GM12878 (cell line): ENCODE data around the gene ATOSB. TPM values are rescaled to one million over a fixed set of nuclear protein-coding genes. Genes with fewer than 3 reads are reported as not detected.

Experiments used
- ATAC-seq: fragments of 200-7000 bp; cut with Tn5 transposase; 3 replicates; pipeline ENCODE4 v1.9.1; 2020; ENCODE audit warnings: mild to moderate bottlenecking, moderate library complexity
- BruUV-seq: library from RNA; stranded (reverse); fragments of 400-500 nt; replicated peaks from 2 replicates; lab custom pipeline; 2021; lab: Mats Ljungman, UMichigan
- CTCF ChIA-PET: fragments of 300-600 bp; sonication (Branson Sonifier 250); formaldehyde crosslinking; extraction: SDS; loops from one replicate; lab custom pipeline; 2021; ENCODE audit warnings: inconsistent platforms; lab: Yijun Ruan, JAX
- POLR2A ChIA-PET: fragments of 350-600 bp; formaldehyde crosslinking; extraction: SDS; loops from one replicate; lab custom pipeline; 2021; ENCODE audit warnings: inconsistent platforms; lab: Charles Lee
- RAD21 ChIA-PET: fragments of 300-600 bp; sonication (Branson Sonifier 250); formaldehyde crosslinking; loops from one replicate; lab custom pipeline; 2023; ENCODE audit warnings: antibody characterized with exemption; ENCODE audit not compliant: unreplicated experiment; lab: Charles Lee
- SMC1A ChIA-PET: fragments of 300-600 bp; sonication (Branson Sonifier 250); formaldehyde crosslinking; loops from one replicate; lab custom pipeline; 2023; ENCODE audit not compliant: unreplicated experiment, uncharacterized antibody; lab: Charles Lee
- DNase-seq: peaks from one replicate; pipeline ENCODE4 v3.0.0-alpha.2; 2011; ENCODE audit warnings: low read depth, low spot score
- FAIRE-seq: peaks from 3 replicates; lab custom pipeline; 2011; peaks lifted over from hg19 to GRCh38; lab: Jason Lieb, UNC
- H2AFZ ChIP-seq: 2 replicates; pipeline ENCODE4 v1.6.0; 2011; ENCODE audit warnings: low read depth, low read length, control low read depth; ENCODE audit not compliant: control insufficient read depth
- H3K27ac ChIP-seq: 2 replicates; pipeline ENCODE4 v1.5.1; 2011; ENCODE audit warnings: control low read depth; ENCODE audit not compliant: control insufficient read depth, insufficient read depth
- H3K27me3 ChIP-seq, 2 experiments: replicated peaks in 1 of 2; 2 replicates each; pipeline versions ENCODE4 v1.6.0 to v1.6.1; 2011; ENCODE audit warnings: low read length in 1 of 2; ENCODE audit not compliant: control insufficient read depth in 2 of 2, insufficient read depth in 2 of 2
- H3K36me3 ChIP-seq, 2 experiments: 2 replicates each; pipeline ENCODE4 v1.5.1; 2011; ENCODE audit warnings: low read length in 1 of 2; ENCODE audit not compliant: control insufficient read depth in 2 of 2, insufficient read depth in 2 of 2
- H3K4me1 ChIP-seq: 2 replicates; pipeline ENCODE4 v1.6.1; 2011; ENCODE audit warnings: mild to moderate bottlenecking, low read length, moderate library complexity, mixed read lengths; ENCODE audit not compliant: control insufficient read depth, insufficient read depth
- H3K4me2 ChIP-seq: 2 replicates; pipeline ENCODE4 v1.6.0; 2011; ENCODE audit warnings: control low read depth; ENCODE audit not compliant: control insufficient read depth, insufficient read depth
- H3K4me3 ChIP-seq: fragments of 200-600 bp; sonication (generic); 2 replicates; pipeline ENCODE4 v1.5.1; 2016
- H3K79me2 ChIP-seq: 2 replicates; pipeline ENCODE4 v1.6.0; 2011; ENCODE audit warnings: low read length; ENCODE audit not compliant: control insufficient read depth, insufficient read depth
- H3K9ac ChIP-seq: 2 replicates; pipeline ENCODE4 v1.8.0; 2011; ENCODE audit warnings: low read length, control low read depth, mixed read lengths; ENCODE audit not compliant: control insufficient read depth, insufficient read depth
- H3K9me3 ChIP-seq: replicated peaks from 3 replicates; pipeline ENCODE4 v1.5.1; 2011; ENCODE audit warnings: mild to moderate bottlenecking, low read length; ENCODE audit not compliant: control insufficient read depth, insufficient read depth
- H4K20me1 ChIP-seq: 2 replicates; pipeline ENCODE4 v1.6.0; 2011; ENCODE audit not compliant: control insufficient read depth, insufficient read depth
- CHD2 ChIP-seq: IDR thresholded peaks from 2 replicates; pipeline ENCODE4 v1.6.1; 2011; ENCODE audit warnings: low read depth, low read length, improper control_type of control experiment, borderline replicate concordance
- IKZF1 ChIP-seq: fragments of 450-650 bp; conservative IDR thresholded peaks from 2 replicates; pipeline ENCODE4 v1.6.1; 2017; ENCODE audit warnings: antibody characterized with exemption, mild to moderate bottlenecking
- IKZF2 ChIP-seq, 2 experiments: fragments of 450-650 bp; IDR thresholded peaks; 2 replicates each; pipeline ENCODE4 v1.6.1; 2017; ENCODE audit warnings: mild to moderate bottlenecking in 2 of 2, moderate library complexity in 2 of 2
- MEF2B ChIP-seq: fragments of 450-650 bp; IDR thresholded peaks from 2 replicates; pipeline ENCODE4 v1.6.1; 2018; ENCODE audit warnings: mild to moderate bottlenecking, moderate library complexity; ENCODE audit not compliant: partially characterized antibody, poor library complexity, severe bottlenecking
- SP1 ChIP-seq: IDR thresholded peaks from one replicate; pipeline ENCODE4 v1.6.1; 2011; ENCODE audit warnings: low read depth, low read length
- SPI1 ChIP-seq: IDR thresholded peaks from 2 replicates; pipeline ENCODE4 v1.6.1; 2011; ENCODE audit warnings: low read depth, mild to moderate bottlenecking, low read length, moderate library complexity, borderline replicate concordance; ENCODE audit not compliant: insufficient read depth
- SREBF1 ChIP-seq: IDR thresholded peaks from 2 replicates; pipeline ENCODE4 v1.6.1; 2012; ENCODE audit warnings: mild to moderate bottlenecking, low read length
- SRF ChIP-seq, 2 experiments: IDR thresholded peaks; 2 replicates each; pipeline ENCODE4 v1.6.1; 2011; ENCODE audit warnings: low read depth in 2 of 2, low read length in 2 of 2, mild to moderate bottlenecking in 1 of 2, moderate library complexity in 1 of 2
- STAT1 ChIP-seq: fragments of 450-650 bp; conservative IDR thresholded peaks from 2 replicates; pipeline ENCODE4 v1.6.1; 2014; ENCODE audit warnings: antibody characterized with exemption, mild to moderate bottlenecking
- ZNF622 ChIP-seq: fragments of 450-650 bp; IDR thresholded peaks from 2 replicates; pipeline ENCODE4 v1.6.1; 2017; ENCODE audit warnings: mild to moderate bottlenecking, inconsistent platforms
- whole genome bisulfite sequencing: methylation state at CpG from one replicate; pipeline ENCODE4 v1.1.6; 2016; ENCODE audit warnings: low lambda C conversion rate; ENCODE audit not compliant: insufficient replicate concordance, insufficient coverage; ENCODE audit errors: missing lambda C conversion rate; 5-methylcytosine and 5-hydroxymethylcytosine counted together
- in situ Hi-C: fragments of 300-500 bp; cut with MboI; formaldehyde crosslinking; loops from 9 replicates; pipeline ENCODE4 v1.14.3; 2018; ENCODE audit warnings: mixed read lengths
- intact Hi-C: fragments of 100-400 bp; cut with micrococcal nuclease; formaldehyde crosslinking; loops from one replicate; pipeline ENCODE4 v1.14.2; 2022; ENCODE audit not compliant: unreplicated experiment
- polyA plus RNA-seq, 11 experiments: library from polyadenylated mRNA; depleted of rRNA in 4 of 11; unstranded in 6 of 11; stranded (reverse) in 5 of 11; fragments of >200 nt; fragmentation: Nextera tagmentation in 4 of 11; fragmentation: Illumina TruSeq in 1 of 11; extraction: Ambion mirVana in 4 of 11; extraction: Trizol in 1 of 11; gene quantifications; 1 replicate in 1 of 11; 2 replicates in 10 of 11; pipeline versions ENCODE4 v1.2.1 to v1.2.3, GENCODE V29; 2011 to 2016; ENCODE audit warnings: inconsistent platforms in 2 of 11, missing spikeins in 2 of 11, low read depth in 1 of 11
- total RNA-seq, 4 experiments: library from RNA; depleted of rRNA in 3 of 4; stranded (reverse); fragments of >200 nt in 3 of 4; fragmentation: Illumina TruSeq in 1 of 4; extraction: Trizol in 1 of 4; gene quantifications; 2 replicates each; pipeline versions ENCODE4 v1.2.1 to v1.2.3, GENCODE V29; 2013 to 2021
- TF ChIP-seq, protein P1 (sequence below): fragments of 450-650 bp; IDR thresholded peaks from 2 replicates; pipeline ENCODE4 v1.6.1; 2016; ENCODE audit warnings: mild to moderate bottlenecking, moderate library complexity, borderline replicate concordance

The ATOSB gene
- total and polyA plus RNA-seq, 10 of the 15 experiments (the other 5 are each of a cell fraction or from before 2014, with no cell fraction given): 0.60 to 5.4 (median 2.5) TPM

DNA sequence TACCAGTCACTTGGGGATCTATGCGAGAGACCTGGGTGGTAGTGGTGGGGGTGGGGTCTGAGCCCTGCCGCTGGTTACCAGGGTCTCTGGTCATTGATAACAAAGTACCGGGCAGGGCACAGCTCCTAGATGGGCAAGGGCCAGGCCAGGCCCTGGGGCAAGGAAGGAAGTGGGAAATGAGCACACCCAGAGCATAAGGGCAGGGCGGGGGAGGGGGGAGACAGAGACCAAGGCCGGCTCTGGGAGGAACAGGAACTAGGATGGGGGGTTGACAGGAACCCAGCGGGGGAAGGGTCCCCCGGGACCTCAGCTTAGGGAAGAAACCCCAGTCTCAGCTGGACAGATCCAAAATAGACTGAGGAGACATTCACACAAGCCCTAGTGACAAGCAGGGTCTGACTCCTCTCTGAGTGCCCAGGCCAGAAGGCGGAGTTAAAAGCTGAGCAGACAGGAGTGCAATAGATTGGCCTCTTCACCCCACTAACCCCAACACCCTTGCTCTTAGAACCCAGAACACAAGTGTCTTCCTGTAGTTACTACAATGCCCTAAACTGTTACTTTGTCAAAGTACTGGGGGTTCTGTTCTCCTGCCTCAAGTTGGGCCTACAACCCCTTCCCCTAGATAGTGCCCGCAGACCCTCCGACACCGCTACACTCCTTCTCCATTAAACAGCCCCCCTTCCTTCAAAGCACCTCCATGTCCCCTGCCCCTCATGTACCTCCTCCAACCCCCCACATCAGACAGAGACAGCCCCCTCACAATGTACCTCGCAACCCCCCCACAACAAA is 628 bp downstream of the ATOSB start:
- Histone ChIP-seq H3K27me3 (no peaks in the 10 kb centered on the region), H2AFZ (peak overlapping the region; percentile 84), H4K20me1 (no peaks in the 10 kb centered on the region), H3K9me3 (no peaks in the 10 kb centered on the region), H3K4me1 (peaks cover 30% of the 10 kb centered on the region), H3K79me2 (peaks cover 3% of the 10 kb centered on the region), H3K27ac (peak overlapping the region; percentile 84), H3K36me3 (no peaks in the 10 kb centered on the region), H3K4me3 (peak overlapping the region; percentile 96), H3K9ac (peak overlapping the region; percentile 71), H3K4me2 (peak overlapping the region; percentile 100)
- ChIA-PET POLR2A (interaction anchor here (0.7 to 3.2 kb wide), 10 partner anchors 11 to 616 kb away, joined by 3 to 27 read pairs (median 4); partner anchors contain the start of genes FANCG, PIGO, STOML2 and VCP), CTCF (interaction anchor here (0.7 to 3.9 kb wide), 11 partner anchors 8 to 439 kb away, joined by 3 to 85 read pairs (median 4); partner anchors contain the start of gene VCP), SMC1A (interaction anchor here (1.0 to 3.0 kb wide), 9 partner anchors 8 to 503 kb away, joined by 3 to 23 read pairs (median 4); no protein-coding TSS in a partner anchor), RAD21 (interaction anchor here (0.6 to 2.7 kb wide), 15 partner anchors 9 to 1262 kb away, joined by 3 to 20 read pairs (median 4); partner anchors contain the start of genes CCDC107, CREB3, DNAJB5 and FANCG)
- peak; percentile 10; the same call in 2 of the 3 replicates for ATAC-seq
- in situ Hi-C loops: loop anchor here (5.0 kb wide), 3 partner anchors 142 to 487 kb away; no protein-coding TSS in a partner anchor
- 15% methylated on average over 11 of the region's 12 CpGs for WGBS
- BruUV-seq: TSS peak; percentile 66
- TF ChIP-seq SRF (IDR thresholded peaks at IDR 0.05; ENCODE audit: low read depth in 2 of 2, low read length in 2 of 2) (no peak), STAT1 (no peak), MEF2B (peak; percentile 79), ZNF622 (no peak), IKZF1 (peak; percentile 63), CHD2 (peak; percentile 36; the same call in 1 of the 2 replicates), SP1 (no peak), IKZF2 (IDR thresholded peaks at IDR 0.05) (peak in 1 of 2 experiments; percentile 46; a peak in 1 of 4 replicates), SPI1 (peak; percentile 64), SREBF1 (no peak)
- TF ChIP-seq, protein P1, sequence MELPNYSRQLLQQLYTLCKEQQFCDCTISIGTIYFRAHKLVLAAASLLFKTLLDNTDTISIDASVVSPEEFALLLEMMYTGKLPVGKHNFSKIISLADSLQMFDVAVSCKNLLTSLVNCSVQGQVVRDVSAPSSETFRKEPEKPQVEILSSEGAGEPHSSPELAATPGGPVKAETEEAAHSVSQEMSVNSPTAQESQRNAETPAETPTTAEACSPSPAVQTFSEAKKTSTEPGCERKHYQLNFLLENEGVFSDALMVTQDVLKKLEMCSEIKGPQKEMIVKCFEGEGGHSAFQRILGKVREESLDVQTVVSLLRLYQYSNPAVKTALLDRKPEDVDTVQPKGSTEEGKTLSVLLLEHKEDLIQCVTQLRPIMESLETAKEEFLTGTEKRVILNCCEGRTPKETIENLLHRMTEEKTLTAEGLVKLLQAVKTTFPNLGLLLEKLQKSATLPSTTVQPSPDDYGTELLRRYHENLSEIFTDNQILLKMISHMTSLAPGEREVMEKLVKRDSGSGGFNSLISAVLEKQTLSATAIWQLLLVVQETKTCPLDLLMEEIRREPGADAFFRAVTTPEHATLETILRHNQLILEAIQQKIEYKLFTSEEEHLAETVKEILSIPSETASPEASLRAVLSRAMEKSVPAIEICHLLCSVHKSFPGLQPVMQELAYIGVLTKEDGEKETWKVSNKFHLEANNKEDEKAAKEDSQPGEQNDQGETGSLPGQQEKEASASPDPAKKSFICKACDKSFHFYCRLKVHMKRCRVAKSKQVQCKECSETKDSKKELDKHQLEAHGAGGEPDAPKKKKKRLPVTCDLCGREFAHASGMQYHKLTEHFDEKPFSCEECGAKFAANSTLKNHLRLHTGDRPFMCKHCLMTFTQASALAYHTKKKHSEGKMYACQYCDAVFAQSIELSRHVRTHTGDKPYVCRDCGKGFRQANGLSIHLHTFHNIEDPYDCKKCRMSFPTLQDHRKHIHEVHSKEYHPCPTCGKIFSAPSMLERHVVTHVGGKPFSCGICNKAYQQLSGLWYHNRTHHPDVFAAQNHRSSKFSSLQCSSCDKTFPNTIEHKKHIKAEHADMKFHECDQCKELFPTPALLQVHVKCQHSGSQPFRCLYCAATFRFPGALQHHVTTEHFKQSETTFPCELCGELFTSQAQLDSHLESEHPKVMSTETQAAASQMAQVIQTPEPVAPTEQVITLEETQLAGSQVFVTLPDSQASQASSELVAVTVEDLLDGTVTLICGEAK: peak; percentile 7; the same call in 1 of the 2 replicates
- TF ChIP-seq, all 136 proteins: peak for 6
- DNase-seq (no peak), FAIRE-seq (no peak)
- intact Hi-C loops: loop anchor here (2.0 to 10.0 kb wide), 5 partner anchors 18 to 700 kb away; partner anchors contain the start of genes CREB3, HINT2, PIGO and SPAG8
